Stimulated activated naive CD4-positive, alpha-beta T cell (primary cell): ENCODE data around the gene SELP.

Source experiments
- DNase-seq, 6 experiments: peaks; one replicate each; lab custom pipeline; 2025; lab: John Stamatoyannopoulos, UW

Gene SELP

DNA sequence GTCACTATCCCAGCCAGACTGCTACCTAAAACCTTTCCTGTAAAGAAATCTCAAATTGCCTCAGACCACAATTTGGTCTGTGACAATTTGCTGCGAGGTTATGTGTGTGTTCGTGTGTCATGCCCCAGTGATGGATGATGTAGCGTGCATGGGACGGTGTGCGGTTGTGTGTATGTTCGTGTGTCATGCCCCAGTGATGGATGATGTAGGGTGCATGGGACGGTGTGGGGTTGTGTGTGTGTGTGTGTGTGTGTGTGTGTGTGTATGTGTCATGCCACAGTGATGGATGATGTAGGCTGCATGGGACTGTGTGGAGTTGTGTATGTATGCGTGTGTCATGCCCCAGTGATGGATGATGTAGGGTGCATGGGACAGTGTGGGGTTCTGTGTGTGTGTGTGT, 9.4 kb downstream of the SELP start:
- DNase-seq = no peak

DNA sequence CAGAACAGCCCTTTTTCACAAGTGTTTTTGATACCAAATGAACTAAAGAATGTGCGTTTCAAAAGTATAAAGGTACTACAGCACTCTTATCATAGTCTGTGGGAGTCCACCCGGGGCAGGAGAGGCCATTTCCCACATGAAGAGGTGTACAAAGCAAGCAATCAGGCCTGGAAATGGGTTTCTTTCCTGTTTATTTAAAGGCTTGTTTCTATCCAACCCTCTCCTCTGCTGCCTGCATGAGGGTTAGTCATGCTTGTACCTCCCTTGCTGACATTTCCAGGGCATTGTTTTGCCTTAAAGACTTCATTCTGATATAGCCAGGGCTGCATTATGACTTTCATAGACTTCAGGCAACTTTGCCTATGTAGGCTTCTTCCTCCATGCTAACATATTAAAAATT, 11.6 kb downstream of the SELP start:
- DNase-seq = no peak

DNA sequence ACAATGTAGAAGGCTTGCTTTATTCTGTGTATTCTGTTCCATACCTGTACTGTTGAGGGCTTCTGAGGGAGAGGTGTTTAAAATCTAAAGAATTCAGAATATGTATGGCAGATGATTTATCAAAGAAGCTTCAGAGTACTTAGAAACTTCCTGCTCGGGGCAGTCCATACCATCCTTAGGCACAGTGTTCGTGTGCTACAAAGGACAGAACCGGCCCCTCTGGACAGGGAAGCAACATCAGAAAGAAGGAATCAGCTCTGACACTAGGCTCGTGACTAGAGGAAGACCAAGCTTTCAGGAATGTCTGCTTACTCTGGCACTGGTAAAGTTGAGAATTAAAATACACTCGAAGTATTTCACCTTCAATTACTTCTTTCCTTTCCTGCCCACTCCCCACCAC, 14.1 kb downstream of the SELP start:
- DNase-seq = no peak

DNA sequence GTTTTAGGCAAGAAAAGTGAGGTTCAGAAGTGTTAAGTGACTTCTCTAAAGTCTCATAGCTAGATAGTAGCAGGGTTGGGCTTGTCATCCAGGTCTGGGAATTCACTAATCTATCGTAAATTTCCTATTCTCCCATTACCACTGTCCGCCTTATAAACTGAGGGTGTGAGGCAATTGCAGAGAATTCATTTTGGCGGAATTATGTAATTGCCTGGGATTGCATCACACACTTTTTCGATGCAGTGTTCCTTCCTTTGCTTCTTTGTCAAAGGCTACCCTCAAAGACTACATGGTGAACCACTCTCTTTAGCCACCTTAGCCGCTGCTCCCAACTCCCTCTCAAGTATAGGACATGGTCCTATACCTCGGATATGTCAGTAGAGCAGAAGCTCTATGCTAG, 19.1 kb downstream of the SELP start:
- no peak for DNase-seq

DNA sequence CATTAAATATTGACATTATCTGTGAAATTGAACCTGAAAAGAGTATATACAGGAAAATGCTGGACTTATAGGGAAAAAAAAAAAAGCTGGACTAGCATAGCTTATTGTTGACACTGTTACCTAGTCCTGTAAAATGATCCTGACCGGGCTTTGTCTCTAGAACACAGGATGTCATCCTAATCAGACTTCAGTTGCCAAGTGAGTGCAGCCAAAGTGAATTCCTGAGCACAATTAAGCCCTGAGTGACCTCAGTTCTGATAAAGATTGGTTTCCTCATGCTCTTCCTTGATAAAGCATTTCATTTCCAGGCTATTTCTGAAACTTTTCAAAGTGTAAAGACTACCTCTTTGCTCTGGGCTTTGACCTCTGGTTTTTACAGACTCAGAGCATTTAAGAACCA, 19.8 kb downstream of the SELP start:
- DNase-seq = no peak

DNA sequence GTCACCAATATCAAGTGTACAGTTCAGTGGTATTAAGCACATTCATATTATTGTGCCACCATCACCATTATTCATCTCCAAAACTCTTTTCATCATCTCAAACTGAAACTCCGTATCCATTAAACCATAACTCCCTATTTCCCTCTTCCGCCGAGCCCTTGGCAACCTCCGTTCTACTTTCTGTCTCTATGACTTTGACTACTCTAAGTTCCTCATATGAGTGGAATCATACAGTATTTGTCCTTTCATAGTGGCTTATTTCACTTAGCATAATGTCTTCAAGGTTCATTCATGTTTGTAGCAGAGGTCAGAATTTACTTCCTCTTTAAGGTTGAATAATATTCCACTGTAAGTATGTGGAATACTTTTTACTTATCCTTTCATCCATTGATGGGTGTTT, 21.7 kb downstream of the SELP start:
- DNase-seq = no peak

DNA sequence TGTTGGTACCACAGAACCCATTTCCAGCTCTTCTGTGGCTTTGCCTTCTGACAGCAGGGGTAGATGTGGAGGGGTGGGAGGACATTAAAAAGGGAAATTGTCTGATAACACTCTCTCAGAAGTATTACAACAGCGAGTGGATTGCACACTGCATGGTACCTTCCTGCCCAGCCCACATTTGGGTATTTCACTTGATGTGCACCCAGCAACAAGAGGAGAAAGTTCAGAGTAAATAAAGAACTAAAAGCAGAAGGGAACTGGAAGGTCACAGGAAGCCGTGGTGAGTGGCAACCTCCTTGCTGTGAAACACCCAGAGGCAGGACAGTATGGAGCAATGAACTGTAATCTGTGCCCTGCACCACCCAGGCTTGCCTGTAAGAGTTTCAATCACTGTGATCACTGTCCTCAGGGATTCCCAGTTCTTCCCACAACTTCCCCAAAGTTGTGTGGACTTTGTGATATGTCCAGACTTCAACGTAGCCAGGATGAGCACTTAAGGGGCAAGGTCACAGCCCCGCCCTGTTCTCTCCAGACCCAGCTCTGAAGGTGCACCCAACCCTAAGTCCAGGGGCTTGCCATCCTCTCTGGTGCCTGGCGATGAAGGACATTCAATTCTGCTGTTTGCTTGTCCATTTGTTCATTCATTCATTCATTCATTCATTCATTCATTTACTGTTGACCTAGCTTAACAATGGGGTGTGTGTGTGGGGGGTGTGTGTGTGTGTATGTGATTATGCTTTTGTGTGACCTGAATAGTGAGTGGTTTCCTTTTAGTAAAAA, 25.0 kb downstream of the SELP start:
- peak; percentile 17 to 89 (median 62) for DNase-seq

DNA sequence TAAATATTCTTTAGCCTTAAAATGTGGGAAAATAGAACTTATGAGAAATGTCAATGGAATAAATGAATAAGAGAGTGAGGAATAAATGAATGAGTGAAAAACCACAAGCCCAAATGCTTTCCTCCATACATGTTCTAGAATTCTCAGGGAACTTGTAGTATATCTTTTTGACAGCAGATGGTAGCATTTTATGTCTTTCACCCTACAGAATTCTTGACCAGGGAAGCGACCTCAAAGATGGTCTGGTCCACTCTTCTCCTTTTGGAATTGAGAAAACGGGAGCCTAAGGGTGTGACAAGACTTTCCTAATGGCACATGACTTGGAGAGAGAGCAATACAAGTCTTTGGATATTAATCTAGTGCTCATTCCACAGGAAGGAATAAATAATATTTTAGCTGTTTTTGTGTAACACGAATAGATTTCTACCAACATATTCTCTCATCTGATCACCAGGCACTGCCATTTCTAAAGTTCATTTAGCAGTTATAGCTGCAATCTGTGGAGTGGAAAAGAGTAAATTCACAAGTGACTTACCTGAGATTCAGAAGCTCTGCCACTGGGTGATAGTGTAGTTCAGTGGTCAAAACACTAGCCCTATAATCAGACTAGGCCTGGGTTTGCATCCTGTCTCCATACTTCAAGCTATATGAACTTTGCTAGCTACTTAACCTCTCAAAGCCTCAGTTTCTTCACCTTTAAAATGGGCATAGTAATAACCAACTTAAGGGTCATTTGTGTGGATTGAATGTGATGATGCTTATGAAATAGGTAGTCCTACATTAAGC, 28.6 kb downstream of the SELP start:
- peak in 2 of 6 experiments; percentile 42 to 50 for DNase-seq

DNA sequence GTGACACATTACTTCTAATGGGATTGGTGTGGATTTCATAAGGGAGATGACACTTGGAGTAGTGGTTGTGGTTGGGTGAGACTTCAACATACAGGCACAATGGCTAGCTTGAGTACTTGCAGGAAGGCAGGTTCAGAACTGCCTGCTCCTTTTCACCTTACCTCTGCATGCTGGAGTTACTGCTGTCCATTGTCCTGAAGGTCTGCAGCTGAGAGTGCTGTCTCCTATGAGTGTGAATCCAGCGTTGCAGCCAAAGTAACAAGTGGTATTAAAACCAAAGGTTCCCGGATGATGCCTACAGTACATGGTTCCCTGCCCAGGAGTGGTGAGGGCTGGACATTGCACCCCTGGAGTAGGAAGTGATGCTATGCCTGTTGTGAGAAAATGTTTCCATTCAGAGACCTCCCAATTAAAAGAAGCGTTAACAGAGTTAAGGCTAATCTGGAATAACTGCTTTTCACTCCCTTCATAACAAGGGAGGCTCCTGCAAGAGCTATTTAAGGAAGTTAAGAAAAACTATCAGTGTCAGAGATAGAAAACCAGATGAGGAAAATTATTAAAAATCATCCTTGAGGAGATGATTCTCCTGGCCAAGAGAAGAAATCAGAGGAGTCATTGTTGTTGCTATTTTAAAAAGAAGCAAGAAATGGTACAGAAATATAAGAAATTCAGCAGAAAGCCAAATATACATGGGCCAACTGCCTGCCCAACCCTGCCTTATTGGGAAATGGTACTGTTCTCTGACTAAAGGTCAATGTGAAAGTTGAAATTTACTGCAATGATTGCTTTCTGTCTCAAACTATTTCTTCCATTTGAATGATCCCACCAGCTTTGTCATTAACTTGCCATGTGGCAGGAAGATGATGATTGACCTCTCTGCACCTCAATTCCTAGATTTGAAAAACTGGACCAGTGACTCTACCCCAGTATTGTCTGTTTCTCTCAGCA, 33.9 kb downstream of the SELP start:
- peak in 1 of 6 experiments; percentile 9 for DNase-seq

DNA sequence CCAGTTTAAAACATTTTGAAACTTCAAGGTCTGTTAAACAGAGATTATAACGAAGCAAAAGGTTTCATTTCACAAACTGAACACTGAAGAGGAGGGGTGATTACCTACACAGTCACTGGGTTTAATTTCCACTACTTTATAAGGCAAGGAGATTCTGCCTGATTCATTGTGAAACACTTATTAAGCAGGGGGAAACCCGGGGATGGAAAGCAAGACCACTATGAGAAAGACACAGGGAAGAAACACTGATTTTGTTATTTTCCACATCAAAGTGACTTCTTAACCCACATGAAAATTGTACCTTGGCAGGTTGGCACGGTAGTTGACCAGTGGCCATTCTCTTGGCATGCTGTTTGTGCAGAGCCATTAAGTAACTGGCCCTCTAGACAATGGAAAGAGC, 35.5 kb downstream of the SELP start:
- no peak for DNase-seq

DNA sequence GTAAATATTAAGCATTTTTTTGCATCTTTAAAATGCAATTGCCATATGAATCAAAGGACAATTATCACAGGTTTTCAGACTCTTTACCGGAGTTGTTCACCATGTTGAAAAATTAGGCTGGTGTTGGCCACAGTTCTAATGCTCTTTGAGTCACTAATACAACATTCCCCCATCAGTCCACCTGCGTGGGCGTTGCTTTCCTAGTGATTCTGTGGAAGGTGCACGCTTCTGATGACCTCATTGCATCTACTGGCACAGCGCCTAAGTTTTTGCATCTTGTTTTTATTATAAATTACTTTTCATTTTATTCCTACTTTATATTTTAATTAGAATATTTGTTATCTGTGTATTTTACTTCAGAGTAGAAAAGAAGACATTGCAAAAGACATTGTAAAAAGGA, 39.0 kb downstream of the SELP start:
- DNase-seq = no peak

DNA sequence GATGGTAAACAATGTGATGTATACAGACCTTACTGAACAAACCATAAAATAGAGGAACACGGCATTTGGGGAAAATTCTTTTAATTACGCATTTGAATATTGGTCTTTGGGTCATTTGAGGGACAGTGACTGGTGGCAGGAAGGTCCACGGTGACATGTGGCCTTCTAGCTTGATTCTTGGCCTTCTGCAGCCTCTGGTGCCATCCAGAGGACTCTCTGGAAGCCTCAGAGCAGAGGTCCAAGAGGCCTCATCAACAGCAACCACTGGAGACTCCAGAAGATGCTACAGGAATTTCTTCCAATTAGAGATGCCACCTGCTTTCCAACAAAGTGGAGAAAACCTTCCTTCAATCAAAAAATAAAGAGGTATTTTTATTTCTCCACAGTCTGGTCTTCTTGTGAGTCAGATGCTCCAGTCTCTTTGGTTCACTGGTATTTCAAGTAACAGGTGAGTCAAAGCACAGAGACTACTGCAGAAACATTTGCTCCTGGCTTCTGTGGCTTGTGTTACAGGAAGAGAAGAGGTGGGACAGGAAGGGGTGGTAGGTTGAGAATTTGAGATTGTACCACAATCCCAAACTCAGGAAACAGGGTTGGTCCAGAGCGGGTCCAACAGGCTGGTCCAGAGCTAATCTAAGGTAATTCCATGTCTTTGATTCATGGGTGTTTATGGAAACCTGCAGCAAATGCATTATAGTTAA, 41.0 kb downstream of the SELP start:
- DNase-seq = no peak

DNA sequence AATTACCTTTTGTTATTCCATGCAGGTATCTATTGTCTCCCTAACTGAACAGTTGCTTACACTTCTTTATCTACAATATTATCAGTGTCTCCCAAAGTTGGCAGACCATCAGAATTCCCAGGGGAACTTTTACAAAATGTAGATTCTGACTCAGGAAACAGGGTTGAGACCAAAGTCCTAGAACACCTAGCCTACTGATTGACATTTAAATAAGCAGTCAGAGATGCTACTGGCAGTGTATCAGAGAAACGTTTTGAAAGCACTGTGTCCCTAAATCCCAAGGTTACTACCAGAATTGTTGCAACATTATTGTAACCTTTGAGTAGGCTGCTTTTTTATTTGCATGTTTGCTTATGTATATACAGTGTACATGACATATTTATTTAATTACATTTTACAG, 41.8 kb downstream of the SELP start:
- DNase-seq = no peak

DNA sequence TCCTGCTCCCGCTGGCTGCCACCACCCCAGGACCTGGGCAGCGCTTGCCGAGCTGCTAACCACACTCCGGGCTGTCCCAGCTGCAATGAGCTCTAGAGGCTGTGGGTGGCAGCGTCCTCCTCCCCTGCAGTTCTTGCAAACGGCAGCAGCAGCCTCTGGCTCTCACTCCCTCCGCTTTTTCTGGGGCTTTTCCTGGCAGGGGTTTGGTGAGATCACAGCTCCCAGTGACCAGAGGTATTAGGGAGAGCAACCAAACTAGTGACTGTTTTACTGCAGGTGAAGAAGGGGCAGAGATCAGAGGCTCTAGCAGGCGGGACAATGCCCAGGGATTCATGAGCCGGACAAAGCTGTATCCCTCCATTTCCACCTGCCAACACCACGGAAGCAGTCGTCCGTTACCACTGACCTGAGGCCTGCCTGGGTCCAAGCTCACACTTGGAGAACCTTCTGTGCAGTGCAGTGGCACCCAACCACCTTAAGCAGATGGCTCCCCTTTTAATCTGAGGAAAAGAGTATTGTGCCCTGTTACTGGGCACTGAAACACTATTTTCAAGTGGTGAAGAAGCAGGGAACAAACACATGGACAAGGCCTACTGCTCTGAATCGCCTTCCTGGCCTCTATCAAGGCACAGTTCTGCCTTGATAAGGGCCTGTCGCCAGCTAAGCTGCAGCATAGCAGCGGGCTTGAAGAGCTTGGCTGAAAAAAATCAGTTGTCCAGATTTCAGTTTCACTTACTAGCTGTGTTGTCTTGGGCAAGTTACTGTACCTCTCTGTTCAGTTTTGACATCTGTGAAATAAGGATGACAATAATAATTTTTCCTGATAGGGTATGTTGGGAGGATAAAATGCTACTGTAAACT, 43.3 kb downstream of the SELP start, which contains the start of gene F5:
F5 (minus strand) TSS at position 87 of the 861 bp plus-strand sequence. CDS start 95 bp downstream, outside the sequence.
- peak; percentile 54 to 74 (median 60) for DNase-seq

DNA sequence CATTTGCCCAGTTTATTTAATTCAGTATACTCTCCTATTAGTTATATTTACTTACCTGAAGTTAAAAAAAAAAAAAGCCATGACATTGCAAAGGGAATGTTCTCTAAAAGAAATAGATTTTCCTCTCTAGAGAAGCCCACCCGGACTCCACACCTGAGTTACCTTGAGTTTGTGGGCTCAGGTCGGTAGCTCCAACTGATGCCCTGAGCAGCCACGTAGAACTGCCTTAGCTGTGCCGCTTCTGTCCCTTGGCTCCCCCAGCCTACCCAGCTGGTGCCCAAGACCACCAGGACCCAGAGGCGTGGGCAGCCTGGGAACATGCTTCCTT, 43.9 kb downstream of the SELP start:
- DNase-seq = no peak

DNA sequence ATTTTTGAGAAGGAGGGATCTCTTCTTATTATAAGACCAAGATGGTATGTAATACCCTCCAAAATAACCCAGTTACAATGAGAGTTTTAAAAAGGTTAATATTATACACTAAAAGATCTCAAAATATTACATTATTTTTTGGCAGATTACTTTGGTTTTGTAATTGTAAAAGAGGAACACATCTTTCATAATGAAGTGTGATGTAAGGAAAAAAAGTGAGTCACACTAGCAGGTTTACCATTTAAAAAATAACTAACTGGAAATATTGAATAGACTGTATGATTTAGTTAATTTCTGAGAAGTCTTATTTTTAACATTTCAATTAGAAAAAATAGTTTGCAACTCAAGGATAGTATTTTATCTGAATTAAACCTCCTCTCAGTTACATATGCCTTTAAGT, 44.7 kb downstream of the SELP start:
- no peak for DNase-seq

DNA sequence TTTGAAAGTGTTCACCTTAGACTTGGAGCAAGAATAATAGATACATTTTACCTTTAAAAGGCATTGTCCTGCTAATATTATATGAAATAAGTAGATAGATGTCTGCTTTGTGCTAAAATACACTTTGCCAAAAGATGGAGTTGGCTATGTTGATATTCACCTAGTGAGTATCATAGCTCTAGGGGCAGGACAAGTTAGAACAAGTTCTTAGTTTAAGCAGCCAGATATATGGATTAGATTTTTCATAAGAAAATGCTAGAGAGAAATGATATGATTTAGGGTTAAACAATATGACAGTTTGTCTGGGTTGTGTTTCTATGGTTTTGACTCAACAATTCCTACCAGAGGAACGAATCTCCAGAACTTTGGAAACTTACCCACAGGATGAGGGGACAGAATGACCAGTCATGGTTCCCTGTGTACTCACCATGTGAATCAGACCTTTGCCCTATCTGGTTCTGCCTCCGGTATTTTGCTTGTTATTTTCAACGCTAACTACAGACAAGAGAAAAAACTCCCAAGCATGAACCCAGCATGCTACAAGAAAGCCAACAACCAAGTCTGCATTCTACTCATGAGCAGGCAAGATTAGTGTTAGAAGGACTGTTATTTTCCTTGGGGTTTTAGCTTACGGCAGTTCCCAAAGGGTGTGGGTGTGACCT, 45.3 kb downstream of the SELP start:
- no peak for DNase-seq

DNA sequence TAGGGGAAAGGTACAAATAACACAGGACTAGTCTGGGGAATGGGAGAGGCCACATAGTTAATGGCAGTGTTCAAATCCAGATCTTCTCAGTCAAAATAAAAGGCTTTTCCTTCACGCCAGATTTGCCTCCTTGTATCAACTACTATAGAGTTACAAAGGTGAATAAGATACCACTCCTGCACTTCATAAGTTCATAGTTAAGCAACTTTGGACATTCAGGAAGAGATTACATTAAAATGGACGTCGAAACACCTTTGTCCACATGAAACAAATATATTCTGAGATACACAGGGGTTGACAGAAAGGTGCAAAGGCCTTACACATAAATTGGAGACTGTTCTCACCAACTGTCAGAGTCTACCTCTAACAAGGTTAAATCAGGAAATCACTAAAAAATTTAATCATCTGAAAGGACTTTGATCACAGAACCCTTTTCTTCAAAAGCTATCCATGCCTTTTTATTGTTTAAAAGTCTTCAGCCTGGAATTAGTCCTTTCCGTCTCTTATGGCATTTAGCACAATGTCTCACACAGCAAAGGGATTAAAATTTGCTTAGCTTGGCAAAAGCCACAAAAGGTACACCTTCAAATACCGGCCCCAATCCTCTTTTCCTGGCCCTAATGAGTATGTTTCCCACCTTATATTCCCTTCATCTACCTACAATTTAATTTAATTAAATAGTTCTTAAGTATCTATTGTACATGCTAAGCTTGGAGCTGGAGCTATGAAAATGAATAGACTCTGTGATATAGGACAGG, 51.8 kb downstream of the SELP start:
- DNase-seq = no peak

DNA sequence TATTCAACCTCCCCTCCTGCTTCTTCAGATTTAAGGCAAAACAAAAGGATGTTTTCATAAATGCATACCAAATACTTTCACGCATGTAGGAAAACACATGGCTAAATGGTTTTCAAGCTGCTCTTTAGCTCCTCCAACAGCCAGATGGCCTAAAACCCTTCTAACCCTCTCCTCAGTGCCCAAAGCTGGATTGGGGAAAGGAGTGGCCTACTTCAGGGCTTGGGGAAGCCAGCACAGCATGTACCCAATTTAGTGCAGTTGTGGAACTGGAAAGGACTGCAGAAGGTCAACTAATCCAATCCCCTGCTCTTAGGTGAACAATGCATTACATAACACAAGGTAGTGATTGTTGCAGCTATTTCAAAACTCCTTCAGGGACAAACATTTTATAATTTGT, 53.0 kb downstream of the SELP start:
- DNase-seq = no peak
